Measurements from ENCODE around the gene NPLOC4. TPM values are rescaled to one million over a fixed set of nuclear protein-coding genes. Genes with fewer than 3 reads are reported as not detected.

Gene NPLOC4
- total and polyA plus RNA-seq, 9 of the 15 experiments (the other 6 are each of a cell fraction or from before 2014, with no cell fraction given), result 1.5 to 116 (median 64.5) TPM

GRCh38 chr17:81509207-81509971, 127.5 kb downstream of the NPLOC4 start (continued):
- TF ChIP-seq CLOCK (CRISPR knock-in tag; IDR thresholded peaks at IDR 0.05; ENCODE audit: borderline replicate concordance), result no peak
- no peak for TF ChIP-seq ZBTB34 (CRISPR knock-in tag; IDR thresholded peaks at IDR 0.05)
- TF ChIP-seq TCF7L2 (IDR thresholded peaks at IDR 0.05; ENCODE audit: low read depth, low read length), result no peak
- TF ChIP-seq JUND (IDR thresholded peaks at IDR 0.05; ENCODE audit: borderline replicate concordance, low read depth, low read length), result no peak
- no peak for TF ChIP-seq JUND (tag; IDR thresholded peaks at IDR 0.05; ENCODE audit: borderline replicate concordance, low read depth, low read length)
- TF ChIP-seq MYC (IDR thresholded peaks at IDR 0.05; ENCODE audit: low read depth, low read length), result no peak
- TF ChIP-seq MYC (CRISPR knock-in tag; IDR thresholded peaks at IDR 0.05; ENCODE audit: borderline replicate concordance, low read depth), result 0 out of 2 replicates have a peak, but pooled peaks have one; percentile 14
- no peak for TF ChIP-seq NR1H2 (CRISPR knock-in tag; IDR thresholded peaks at IDR 0.05)
- TF ChIP-seq DDX20 (tag; IDR thresholded peaks at IDR 0.05; ENCODE audit: low read depth), result no peak
- peak in 1 of 2 experiments; percentile 51; a peak in 2 of 4 replicates for TF ChIP-seq SIN3A (IDR thresholded peaks at IDR 0.05; ENCODE audit: borderline replicate concordance in 2 of 2, control insufficient read depth in 1 of 2, low read depth in 2 of 2, low read length in 2 of 2)
- TF ChIP-seq TCF15 (CRISPR knock-in tag; IDR thresholded peaks at IDR 0.05), result no peak
- no peak for TF ChIP-seq NBN (IDR thresholded peaks at IDR 0.05; ENCODE audit: low read depth)
- no peak for TF ChIP-seq ZNF785 (CRISPR knock-in tag; IDR thresholded peaks at IDR 0.05)
- TF ChIP-seq MEIS2 (IDR thresholded peaks at IDR 0.05; ENCODE audit: partially characterized antibody), result no peak
- no peak for TF ChIP-seq E2F5 (CRISPR knock-in tag; IDR thresholded peaks at IDR 0.05)
- TF ChIP-seq GTF2F1 (IDR thresholded peaks at IDR 0.05; ENCODE audit: low read depth, low read length), result no peak
- TF ChIP-seq SP1 (CRISPR knock-in tag; IDR thresholded peaks at IDR 0.05), result peak; percentile 10; the same call in 1 of the 2 replicates
- no peak for TF ChIP-seq E2F8 (IDR thresholded peaks at IDR 0.05; ENCODE audit: low read depth, partially characterized antibody)

Measured in K562 (cell line).